ENCODE measurements around the gene B3GALT5. TPM values are rescaled to one million over a fixed set of nuclear protein-coding genes. Genes with fewer than 3 reads are reported as not detected.
"Not testable (repeated sequence)": the region's sequence is repeated elsewhere in the genome, so short reads cannot be mapped to it uniquely, and the experiment has no call there.

The B3GALT5 gene
- total RNA-seq, 1 donor from 2014 or later: not detected

- Mint-ChIP-seq H3K9me3 (no peaks in the 10 kb centered on the region), H3K27me3 (ENCODE audit: insufficient read depth) (no peaks in the 10 kb centered on the region), H3K36me3 (ENCODE audit: low read depth) (no peaks in the 10 kb centered on the region), H3K27ac (no peak overlapping the region), H3K4me3 (no peak overlapping the region), H3K4me1 (ENCODE audit: low read depth) (no peaks in the 10 kb centered on the region)
- DNase-seq (ENCODE audit: low spot score): no peak
- intact Hi-C loops (cut with micrococcal nuclease): no loop called here
These were observed 72.5 kb downstream of the B3GALT5 start for GRCh38 chr21:39685236-39685635.

GRCh38 chr21:39685991-39686390 lies 73.3 kb downstream of the B3GALT5 start:
- H3K27me3 Mint-ChIP-seq (ENCODE audit: insufficient read depth): no peaks in the 10 kb centered on the region
- H3K9me3 Mint-ChIP-seq: no peaks in the 10 kb centered on the region
- DNase-seq (ENCODE audit: low spot score): no peak
- no peaks in the 10 kb centered on the region for H3K4me1 Mint-ChIP-seq (ENCODE audit: low read depth)
- H3K36me3 Mint-ChIP-seq (ENCODE audit: low read depth): no peaks in the 10 kb centered on the region
- no peak overlapping the region for H3K4me3 Mint-ChIP-seq
- intact Hi-C loops (cut with micrococcal nuclease): no loop called here
- no peak overlapping the region for H3K27ac Mint-ChIP-seq

- Mint-ChIP-seq H3K4me3 (no peak overlapping the region), H3K36me3 (ENCODE audit: low read depth) (no peaks in the 10 kb centered on the region), H3K27ac (no peak overlapping the region), H3K4me1 (ENCODE audit: low read depth) (no peaks in the 10 kb centered on the region), H3K27me3 (ENCODE audit: insufficient read depth) (no peaks in the 10 kb centered on the region), H3K9me3 (no peaks in the 10 kb centered on the region)
- intact Hi-C loops (cut with micrococcal nuclease): no loop called here
- DNase-seq (ENCODE audit: low spot score): no peak
These were observed 74.1 kb downstream of the B3GALT5 start for GRCh38 chr21:39686646-39687468.

- DNase-seq (ENCODE audit: low spot score): no peak
- intact Hi-C loops (cut with micrococcal nuclease): no loop called here
- no peak overlapping the region for H3K4me3 Mint-ChIP-seq
- no peak overlapping the region for H3K27ac Mint-ChIP-seq
- H3K36me3 Mint-ChIP-seq (ENCODE audit: low read depth): no peaks in the 10 kb centered on the region
- H3K4me1 Mint-ChIP-seq (ENCODE audit: low read depth): no peaks in the 10 kb centered on the region
- no peaks in the 10 kb centered on the region for H3K9me3 Mint-ChIP-seq
- H3K27me3 Mint-ChIP-seq (ENCODE audit: insufficient read depth): no peaks in the 10 kb centered on the region
These were observed 75.3 kb downstream of the B3GALT5 start for GRCh38 chr21:39688010-39688409.

- H3K27ac Mint-ChIP-seq; H3K9me3 Mint-ChIP-seq; H3K4me3 Mint-ChIP-seq; intact Hi-C loops (cut with micrococcal nuclease); DNase-seq (ENCODE audit: low spot score); H3K27me3 Mint-ChIP-seq (ENCODE audit: insufficient read depth); H3K4me1 Mint-ChIP-seq (ENCODE audit: low read depth); H3K36me3 Mint-ChIP-seq (ENCODE audit: low read depth): not testable (repeated sequence)
These were observed 77.1 kb downstream of the B3GALT5 start for GRCh38 chr21:39689860-39690259.

- H3K4me1 Mint-ChIP-seq (ENCODE audit: low read depth): no peaks in the 10 kb centered on the region
- intact Hi-C loops (cut with micrococcal nuclease): no loop called here
- H3K36me3 Mint-ChIP-seq (ENCODE audit: low read depth): no peaks in the 10 kb centered on the region
- H3K27me3 Mint-ChIP-seq (ENCODE audit: insufficient read depth): peaks cover 3% of the 10 kb centered on the region
- H3K27ac Mint-ChIP-seq: no peak overlapping the region
- no peak for DNase-seq (ENCODE audit: low spot score)
- H3K9me3 Mint-ChIP-seq: no peaks in the 10 kb centered on the region
- no peak overlapping the region for H3K4me3 Mint-ChIP-seq
These were observed 77.7 kb downstream of the B3GALT5 start for GRCh38 chr21:39690454-39690853.

GRCh38 chr21:39694750-39695149 lies 82.0 kb downstream of the B3GALT5 start:
- Mint-ChIP-seq H3K9me3 (no peaks in the 10 kb centered on the region), H3K4me3 (no peak overlapping the region)

GRCh38 chr21:39696196-39696595 lies 83.5 kb downstream of the B3GALT5 start:
- DNase-seq (ENCODE audit: low spot score): no peak
- H3K27ac Mint-ChIP-seq: no peak overlapping the region
- no peaks in the 10 kb centered on the region for H3K36me3 Mint-ChIP-seq (ENCODE audit: low read depth)
- no peaks in the 10 kb centered on the region for H3K9me3 Mint-ChIP-seq
- H3K4me3 Mint-ChIP-seq: no peak overlapping the region
- H3K27me3 Mint-ChIP-seq (ENCODE audit: insufficient read depth): peaks cover 3% of the 10 kb centered on the region
- intact Hi-C loops (cut with micrococcal nuclease): no loop called here
- no peaks in the 10 kb centered on the region for H3K4me1 Mint-ChIP-seq (ENCODE audit: low read depth)

More at GRCh38 chr21:39694750-39695149, 82.0 kb downstream of the B3GALT5 start:
- intact Hi-C loops (cut with micrococcal nuclease): no loop called here
- no peak for DNase-seq (ENCODE audit: low spot score)
- H3K27me3 Mint-ChIP-seq (ENCODE audit: insufficient read depth): peaks cover 3% of the 10 kb centered on the region
- H3K36me3 Mint-ChIP-seq (ENCODE audit: low read depth): no peaks in the 10 kb centered on the region
- H3K27ac Mint-ChIP-seq: no peak overlapping the region
- H3K4me1 Mint-ChIP-seq (ENCODE audit: low read depth): no peaks in the 10 kb centered on the region

- no peak overlapping the region for H3K27ac Mint-ChIP-seq
- no peaks in the 10 kb centered on the region for H3K4me1 Mint-ChIP-seq (ENCODE audit: low read depth)
- DNase-seq (ENCODE audit: low spot score): no peak
- H3K4me3 Mint-ChIP-seq: no peak overlapping the region
- H3K36me3 Mint-ChIP-seq (ENCODE audit: low read depth): no peaks in the 10 kb centered on the region
- peaks cover 3% of the 10 kb centered on the region for H3K27me3 Mint-ChIP-seq (ENCODE audit: insufficient read depth)
- intact Hi-C loops (cut with micrococcal nuclease): no loop called here
- no peaks in the 10 kb centered on the region for H3K9me3 Mint-ChIP-seq
These were observed 83.9 kb downstream of the B3GALT5 start for GRCh38 chr21:39696618-39697017.

- no peaks in the 10 kb centered on the region for H3K27me3 Mint-ChIP-seq (ENCODE audit: insufficient read depth)
- H3K4me1 Mint-ChIP-seq (ENCODE audit: low read depth): no peaks in the 10 kb centered on the region
- no peak overlapping the region for H3K27ac Mint-ChIP-seq
- intact Hi-C loops (cut with micrococcal nuclease): no loop called here
- no peaks in the 10 kb centered on the region for H3K36me3 Mint-ChIP-seq (ENCODE audit: low read depth)
- no peak for DNase-seq (ENCODE audit: low spot score)
- H3K4me3 Mint-ChIP-seq: no peak overlapping the region
- no peaks in the 10 kb centered on the region for H3K9me3 Mint-ChIP-seq
These were observed 87.6 kb downstream of the B3GALT5 start for GRCh38 chr21:39700318-39700717.

GRCh38 chr21:39703578-39703977 lies 90.8 kb downstream of the B3GALT5 start:
- no peaks in the 10 kb centered on the region for H3K9me3 Mint-ChIP-seq
- no peaks in the 10 kb centered on the region for H3K4me1 Mint-ChIP-seq (ENCODE audit: low read depth)
- H3K36me3 Mint-ChIP-seq (ENCODE audit: low read depth): no peaks in the 10 kb centered on the region
- intact Hi-C loops (cut with micrococcal nuclease): no loop called here
- no peak overlapping the region for H3K27ac Mint-ChIP-seq
- no peak for DNase-seq (ENCODE audit: low spot score)
- no peaks in the 10 kb centered on the region for H3K27me3 Mint-ChIP-seq (ENCODE audit: insufficient read depth)
- no peak overlapping the region for H3K4me3 Mint-ChIP-seq

- DNase-seq (ENCODE audit: low spot score): no peak
- Mint-ChIP-seq H3K4me3 (no peak overlapping the region), H3K4me1 (ENCODE audit: low read depth) (no peaks in the 10 kb centered on the region), H3K27ac (no peak overlapping the region), H3K36me3 (ENCODE audit: low read depth) (no peaks in the 10 kb centered on the region), H3K27me3 (ENCODE audit: insufficient read depth) (no peaks in the 10 kb centered on the region), H3K9me3 (no peaks in the 10 kb centered on the region)
- intact Hi-C loops (cut with micrococcal nuclease): no loop called here
These were observed 93.1 kb downstream of the B3GALT5 start for GRCh38 chr21:39705849-39706248.

GRCh38 chr21:39707316-39707715 lies 94.6 kb downstream of the B3GALT5 start:
- H3K36me3 Mint-ChIP-seq (ENCODE audit: low read depth): no peaks in the 10 kb centered on the region
- no peak overlapping the region for H3K27ac Mint-ChIP-seq
- no peak overlapping the region for H3K4me3 Mint-ChIP-seq
- no peaks in the 10 kb centered on the region for H3K4me1 Mint-ChIP-seq (ENCODE audit: low read depth)
- intact Hi-C loops (cut with micrococcal nuclease): no loop called here
- H3K9me3 Mint-ChIP-seq: no peaks in the 10 kb centered on the region
- DNase-seq (ENCODE audit: low spot score): no peak
- no peaks in the 10 kb centered on the region for H3K27me3 Mint-ChIP-seq (ENCODE audit: insufficient read depth)

GRCh38 chr21:39710866-39711265 lies 98.1 kb downstream of the B3GALT5 start:
- Mint-ChIP-seq H3K4me3 (no peak overlapping the region), H3K4me1 (ENCODE audit: low read depth) (no peaks in the 10 kb centered on the region), H3K27ac (no peak overlapping the region), H3K9me3 (no peaks in the 10 kb centered on the region), H3K36me3 (ENCODE audit: low read depth) (no peaks in the 10 kb centered on the region), H3K27me3 (ENCODE audit: insufficient read depth) (no peaks in the 10 kb centered on the region)
- intact Hi-C loops (cut with micrococcal nuclease): no loop called here
- no peak for DNase-seq (ENCODE audit: low spot score)
